Measurements from ENCODE around the gene MOSPD3.

Gene MOSPD3

DNA sequence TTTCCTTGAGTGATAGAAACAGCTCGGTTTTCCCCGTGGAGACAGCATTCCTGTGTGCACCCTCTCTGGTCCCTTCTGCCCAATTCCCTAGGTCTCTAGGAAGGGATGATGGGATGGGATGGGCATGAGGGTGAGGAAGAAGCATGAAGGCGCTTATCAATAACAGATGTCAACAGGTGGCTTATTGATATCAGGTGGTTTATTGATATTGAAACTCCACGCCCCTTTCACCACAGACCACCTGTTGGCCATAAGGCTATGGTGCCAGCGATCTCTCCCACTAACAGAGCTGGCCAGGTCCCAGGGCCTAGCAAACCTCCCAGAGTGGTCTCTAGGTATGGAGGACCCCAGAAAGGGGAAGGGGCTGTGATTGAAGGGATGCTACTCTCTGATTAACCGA is 7.9 kb downstream of the MOSPD3 start:
- TF ChIP-seq, protein P1, sequence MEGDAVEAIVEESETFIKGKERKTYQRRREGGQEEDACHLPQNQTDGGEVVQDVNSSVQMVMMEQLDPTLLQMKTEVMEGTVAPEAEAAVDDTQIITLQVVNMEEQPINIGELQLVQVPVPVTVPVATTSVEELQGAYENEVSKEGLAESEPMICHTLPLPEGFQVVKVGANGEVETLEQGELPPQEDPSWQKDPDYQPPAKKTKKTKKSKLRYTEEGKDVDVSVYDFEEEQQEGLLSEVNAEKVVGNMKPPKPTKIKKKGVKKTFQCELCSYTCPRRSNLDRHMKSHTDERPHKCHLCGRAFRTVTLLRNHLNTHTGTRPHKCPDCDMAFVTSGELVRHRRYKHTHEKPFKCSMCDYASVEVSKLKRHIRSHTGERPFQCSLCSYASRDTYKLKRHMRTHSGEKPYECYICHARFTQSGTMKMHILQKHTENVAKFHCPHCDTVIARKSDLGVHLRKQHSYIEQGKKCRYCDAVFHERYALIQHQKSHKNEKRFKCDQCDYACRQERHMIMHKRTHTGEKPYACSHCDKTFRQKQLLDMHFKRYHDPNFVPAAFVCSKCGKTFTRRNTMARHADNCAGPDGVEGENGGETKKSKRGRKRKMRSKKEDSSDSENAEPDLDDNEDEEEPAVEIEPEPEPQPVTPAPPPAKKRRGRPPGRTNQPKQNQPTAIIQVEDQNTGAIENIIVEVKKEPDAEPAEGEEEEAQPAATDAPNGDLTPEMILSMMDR (conservative IDR thresholded peaks at IDR 0.05; ENCODE audit: low read depth, low read length) = no peak
- H3K4me3 ChIP-seq (ENCODE audit: low read depth, low read length) = no peak overlapping the region
- DNase-seq (ENCODE audit: low read depth) = no peak

DNA sequence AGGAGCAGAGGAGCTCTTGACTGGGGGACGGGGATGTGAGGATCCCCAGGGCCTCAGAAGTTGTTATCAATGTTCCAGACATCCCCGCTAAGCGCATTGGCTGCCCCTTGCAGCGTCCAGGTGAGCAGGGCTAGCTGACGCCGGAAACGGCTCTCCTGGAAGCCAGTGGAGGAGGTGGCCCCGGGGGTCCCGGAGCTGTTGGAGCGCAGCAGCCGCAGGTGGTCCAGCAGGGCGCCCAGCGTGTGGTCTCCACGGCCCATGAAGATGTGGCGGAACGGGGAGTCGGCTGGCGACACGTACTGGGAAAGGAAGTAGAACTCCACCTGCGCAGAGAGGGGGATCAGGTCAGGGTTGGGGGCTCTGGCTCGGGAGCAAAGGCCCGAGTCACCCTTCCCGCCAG is 8.5 kb downstream of the MOSPD3 start:
- TF ChIP-seq, protein P1 (conservative IDR thresholded peaks at IDR 0.05; ENCODE audit: low read depth, low read length) = no peak
- DNase-seq (ENCODE audit: low read depth) = no peak
- H3K4me3 ChIP-seq (ENCODE audit: low read depth, low read length) = no peak overlapping the region

DNA sequence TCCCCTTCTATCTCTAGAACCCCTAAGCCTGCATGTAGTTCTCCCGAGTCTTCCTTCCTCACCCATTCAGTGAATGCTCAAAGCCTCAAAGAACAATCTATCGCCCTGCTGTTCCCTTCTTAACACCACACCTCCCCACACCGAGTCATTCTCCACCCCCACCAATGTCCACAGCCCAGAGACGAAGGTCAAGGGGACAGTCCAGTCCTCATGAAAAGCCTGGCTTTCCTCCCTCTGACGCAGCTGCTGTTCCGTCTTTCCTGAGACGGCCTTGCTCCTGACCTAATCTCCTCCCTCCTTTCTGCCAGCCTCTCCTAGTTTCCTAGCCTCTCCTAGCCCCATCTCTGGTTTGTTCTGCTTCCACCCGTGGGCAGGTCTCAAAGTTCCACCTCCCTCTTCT is 9.2 kb downstream of the MOSPD3 start:
- no peak for DNase-seq (ENCODE audit: low read depth)
- TF ChIP-seq, protein P1 (conservative IDR thresholded peaks at IDR 0.05; ENCODE audit: low read depth, low read length) = no peak

DNA sequence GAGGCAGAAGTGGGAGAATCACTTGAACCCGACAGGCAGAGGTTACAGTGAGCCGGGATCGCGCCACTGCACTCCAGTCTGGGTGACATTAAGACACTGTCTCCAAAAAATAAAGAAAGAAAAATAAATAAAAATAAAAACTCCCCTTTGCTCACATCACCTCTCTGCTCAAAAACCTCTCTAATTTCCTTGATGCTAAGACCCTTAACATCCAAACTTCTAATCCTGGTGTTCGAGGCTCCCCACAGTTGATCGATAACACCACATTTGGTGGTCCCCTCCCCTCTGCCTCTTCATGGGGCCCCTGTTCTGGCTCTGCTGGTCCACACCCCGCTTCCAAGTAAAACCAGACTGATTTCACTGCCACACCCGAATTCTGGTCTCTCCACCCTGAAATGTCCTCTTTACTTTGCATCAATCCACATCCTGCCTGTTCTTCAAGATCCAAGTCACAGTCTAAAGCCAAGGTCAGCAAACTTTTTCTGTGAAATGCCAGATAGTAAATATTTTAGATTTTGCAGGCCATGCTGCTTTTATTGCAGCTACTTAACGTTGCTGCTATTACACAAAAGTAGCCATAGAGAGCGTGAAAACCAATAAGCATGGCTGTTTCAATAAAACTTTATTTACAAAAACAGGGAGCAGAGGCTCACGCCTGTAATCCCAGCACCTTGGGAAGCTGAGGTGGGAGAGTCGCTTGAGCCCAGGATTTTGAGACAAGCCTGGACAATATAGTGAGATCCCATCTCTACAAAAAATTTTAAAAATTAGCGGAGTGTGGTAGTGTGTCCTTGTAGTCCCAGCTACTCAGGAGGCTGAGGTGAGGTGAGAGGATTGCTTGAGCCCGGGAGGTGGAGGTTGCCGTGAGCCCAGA is 11.8 kb downstream of the MOSPD3 start:
- no peak overlapping the region for H3K4me3 ChIP-seq (ENCODE audit: low read depth, low read length)
- no peak for DNase-seq (ENCODE audit: low read depth)
- TF ChIP-seq, protein P1 (conservative IDR thresholded peaks at IDR 0.05; ENCODE audit: low read depth, low read length) = no peak

More for the DNA sequence above, 9.2 kb downstream of the MOSPD3 start:
- no peak overlapping the region for H3K4me3 ChIP-seq (ENCODE audit: low read depth, low read length)

DNA sequence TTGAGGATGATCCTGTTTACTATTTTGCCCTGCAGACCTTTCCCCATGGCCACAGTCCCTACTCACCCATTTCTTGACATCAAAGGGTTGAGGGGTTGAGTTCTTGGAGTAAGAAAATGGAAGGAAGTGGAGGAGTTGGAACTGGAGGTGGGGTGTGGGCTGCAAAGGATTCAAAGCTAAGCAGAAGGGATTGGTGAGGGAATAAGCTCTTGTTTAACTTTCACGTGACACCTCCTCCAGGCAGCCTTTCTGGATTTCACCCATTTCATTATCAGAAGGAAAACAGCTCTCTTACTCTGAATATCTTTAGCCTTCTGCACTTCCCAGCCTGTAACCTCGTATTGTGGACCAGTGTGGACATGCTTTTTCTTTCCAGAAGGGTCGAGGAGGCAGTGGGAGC is 13.7 kb downstream of the MOSPD3 start:
- TF ChIP-seq, protein P1 (conservative IDR thresholded peaks at IDR 0.05; ENCODE audit: low read depth, low read length) = no peak
- H3K4me3 ChIP-seq (ENCODE audit: low read depth, low read length) = no peak overlapping the region
- no peak for DNase-seq (ENCODE audit: low read depth)

DNA sequence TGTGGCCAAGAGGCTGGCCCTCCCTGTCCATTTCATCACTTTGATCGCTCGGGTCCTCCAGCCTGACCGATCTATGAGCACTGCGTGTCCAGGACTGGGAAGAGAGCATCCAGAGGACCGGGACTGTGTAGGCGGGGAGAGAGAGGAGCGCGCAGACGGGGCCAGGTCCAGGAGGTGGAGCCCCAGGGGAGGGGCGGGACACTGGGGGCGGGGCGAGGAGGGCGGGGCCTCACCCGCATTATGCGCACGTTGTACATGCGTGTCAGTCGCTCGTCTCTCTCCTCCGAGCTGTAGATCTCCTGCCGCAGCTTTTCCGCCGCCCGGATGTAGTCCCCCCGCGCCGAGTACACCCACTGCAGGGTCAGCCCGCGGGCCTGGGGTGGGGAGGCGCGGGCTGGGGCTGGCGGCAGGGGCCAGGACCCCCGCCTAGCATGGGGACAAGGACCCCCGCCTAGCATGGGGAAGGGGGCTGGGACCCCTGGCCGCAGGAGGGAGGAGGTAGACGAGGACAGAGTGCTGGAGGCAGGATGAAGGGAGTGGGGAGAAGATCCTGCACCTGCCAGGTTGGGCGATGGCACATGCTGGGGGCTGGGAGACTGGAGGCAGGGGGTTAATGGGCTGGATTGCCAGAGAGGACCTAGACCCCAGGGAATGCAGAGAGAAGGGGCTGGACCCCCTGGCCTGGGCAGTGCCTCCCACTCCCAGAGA is 14.3 kb downstream of the MOSPD3 start:
- peak; percentile 82 for DNase-seq (ENCODE audit: low read depth)
- TF ChIP-seq, protein P1 (conservative IDR thresholded peaks at IDR 0.05; ENCODE audit: low read depth, low read length) = no peak
- peak overlapping the region; percentile 11 for H3K4me3 ChIP-seq (ENCODE audit: low read depth, low read length)
